B cell (primary cell): ENCODE measurements around the gene ATG13. TPM values are rescaled to one million over a fixed set of nuclear protein-coding genes. Genes with fewer than 3 reads are reported as not detected.

Source experiments
- ATAC-seq: fragments of 200-7000 bp; cut with Tn5 transposase; one replicate; pipeline ENCODE4 v1.10.0; 2021; ENCODE audit warnings: low read depth, mild to moderate bottlenecking, moderate number of reproducible peaks, moderate library complexity
- CTCF ChIA-PET: fragments of 350-600 bp; sonication (Branson Sonifier 250); formaldehyde crosslinking; loops from one replicate; lab custom pipeline; 2021; ENCODE audit warnings: antibody characterized with exemption, inconsistent platforms; lab: Charles Lee
- POLR2A ChIA-PET: fragments of 350-600 bp; sonication (Branson Sonifier 250); formaldehyde crosslinking; loops from one replicate; lab custom pipeline; 2021; ENCODE audit warnings: antibody characterized with exemption; lab: Charles Lee
- DNase-seq: peaks from one replicate; pipeline ENCODE4 v3.0.0; 2013
- H2AFZ ChIP-seq: 2 replicates; pipeline ENCODE4 v1.6.1; 2012; ENCODE audit warnings: mild to moderate bottlenecking, low read depth, low read length; ENCODE audit not compliant: insufficient read depth, poor library complexity, severe bottlenecking
- H3K27ac ChIP-seq, 2 donors: 1 replicate in 1 of 2; 2 replicates in 1 of 2; pipeline ENCODE4 v1.5.1; 2012 to 2013; ENCODE audit warnings: low read length in 2 of 2, mild to moderate bottlenecking in 2 of 2, moderate library complexity in 1 of 2
- H3K27me3 ChIP-seq, 4 experiments: fragments of 200-600 bp in 1 of 4; sonication (generic) in 1 of 4; replicated peaks in 1 of 4; 1 replicate in 2 of 4; 2 replicates in 2 of 4; pipeline versions ENCODE4 v1.6.1 to v1.7.0; 2013 to 2016; ENCODE audit warnings: low read length in 3 of 4, mild to moderate bottlenecking in 2 of 4, mixed read lengths in 1 of 4, moderate library complexity in 1 of 4; ENCODE audit not compliant: insufficient read depth in 4 of 4, control insufficient read depth in 3 of 4; ENCODE audit errors: control extremely low read depth in 1 of 4
- H3K36me3 ChIP-seq, 2 experiments: replicated peaks in 1 of 2; 1 replicate in 1 of 2; 2 replicates in 1 of 2; pipeline versions ENCODE4 v1.6.1 to v1.7.1; 2013; ENCODE audit warnings: low read length in 1 of 2; ENCODE audit not compliant: insufficient read depth in 2 of 2, control insufficient read depth in 1 of 2; ENCODE audit errors: control extremely low read depth in 1 of 2, extremely low read depth in 1 of 2
- H3K4me1 ChIP-seq, 2 donors: fragments of 200-600 bp in 1 of 2; sonication (generic) in 1 of 2; 1 replicate in 1 of 2; 2 replicates in 1 of 2; pipeline versions ENCODE4 v1.5.1 to v1.6.1; 2013 to 2017; ENCODE audit warnings: low read length in 2 of 2; ENCODE audit not compliant: control insufficient read depth in 2 of 2, insufficient read depth in 2 of 2
- H3K4me2 ChIP-seq: replicated peaks from 2 replicates; pipeline ENCODE3; 2012; ENCODE audit warnings: mild to moderate bottlenecking, low read depth, low read length; ENCODE audit not compliant: poor library complexity, severe bottlenecking
- H3K4me3 ChIP-seq, 5 experiments: fragments of 200-600 bp in 1 of 5; sonication (generic) in 1 of 5; 1 replicate in 3 of 5; 2 replicates in 2 of 5; pipeline versions ENCODE4 v1.5.1 to v1.7.0; 2011 to 2016; ENCODE audit warnings: low read length in 4 of 5, mild to moderate bottlenecking in 4 of 5, low read depth in 2 of 5, control low read depth in 1 of 5, moderate library complexity in 1 of 5; ENCODE audit not compliant: insufficient read depth in 1 of 5; ENCODE audit errors: control extremely low read depth in 1 of 5, extremely low read depth in 1 of 5
- H3K79me2 ChIP-seq: fragments of 200-600 bp; sonication (generic); one replicate; pipeline ENCODE4 v1.6.0; 2016; ENCODE audit warnings: low read length; ENCODE audit not compliant: control insufficient read depth, insufficient read depth
- H3K9ac ChIP-seq: fragments of 200-600 bp; sonication (generic); 2 replicates; pipeline ENCODE4 v1.6.1; 2017; ENCODE audit warnings: mild to moderate bottlenecking, low read length, moderate library complexity
- H3K9me3 ChIP-seq, 3 donors: one replicate each; pipeline versions ENCODE4 v1.6.1 to v1.7.1; 2013; ENCODE audit warnings: low read length in 2 of 3; ENCODE audit not compliant: control insufficient read depth in 2 of 3, insufficient read depth in 1 of 3; ENCODE audit errors: control extremely low read depth in 1 of 3
- H4K20me1 ChIP-seq: 2 replicates; pipeline ENCODE4 v1.6.0; 2012; ENCODE audit warnings: mild to moderate bottlenecking, low read length; ENCODE audit not compliant: insufficient read depth, control insufficient read depth, poor library complexity, severe bottlenecking
- H3K27ac Mint-ChIP-seq: one replicate; pipeline ENCODE4 v1.8.0; 2021; ENCODE audit warnings: mixed read lengths
- H3K27me3 Mint-ChIP-seq: one replicate; pipeline ENCODE4 v1.8.0; 2021; ENCODE audit warnings: mixed read lengths
- H3K4me1 Mint-ChIP-seq: one replicate; pipeline ENCODE4 v1.8.0; 2021; ENCODE audit warnings: mixed read lengths
- H3K4me3 Mint-ChIP-seq: one replicate; pipeline ENCODE4 v1.8.0; 2021; ENCODE audit warnings: mixed read lengths
- H3K9me3 Mint-ChIP-seq: one replicate; pipeline ENCODE4 v1.8.0; 2022; ENCODE audit warnings: mixed read lengths; ENCODE audit not compliant: insufficient read depth
- EZH2 ChIP-seq: IDR thresholded peaks from 2 replicates; pipeline ENCODE4 v1.6.1; 2012; ENCODE audit warnings: borderline replicate concordance, low read depth, mild to moderate bottlenecking, moderate library complexity, low read length; ENCODE audit not compliant: insufficient read depth, poor library complexity, severe bottlenecking
- WGBS: methylation state at CpG from one replicate; pipeline ENCODE4 v1.1.5; 2013; ENCODE audit warnings: missing lambda C conversion rate; ENCODE audit not compliant: insufficient coverage; 5-methylcytosine and 5-hydroxymethylcytosine counted together
- intact Hi-C: fragments of 100-400 bp; cut with micrococcal nuclease; formaldehyde crosslinking; loops from one replicate; pipeline ENCODE4 v1.10.0; 2022
- polyA plus RNA-seq: library from polyadenylated mRNA; depleted of rRNA; stranded (reverse); fragments of >200 nt; gene quantifications from 2 replicates; pipeline ENCODE4 v1.2.3, GENCODE V29; 2012
- total RNA-seq, 2 donors: library from RNA; stranded (reverse); fragments of 120-200 nt in 1 of 2; gene quantifications; 1 replicate in 1 of 2; 2 replicates in 1 of 2; pipeline versions ENCODE4 v1.2.3 to v1.2.4, GENCODE V29; 2013 to 2022
- TF ChIP-seq, protein P1 (sequence below): fragments of 200-600 bp; IDR thresholded peaks from one replicate; pipeline ENCODE4 v1.8.0; 2022; ENCODE audit warnings: antibody characterized with exemption, mild to moderate bottlenecking

Gene ATG13
- total and polyA plus RNA-seq, 2 donors (not counting 1 experiment from before 2014, with no cell fraction given) = 48.5 to 88.8 TPM

DNA sequence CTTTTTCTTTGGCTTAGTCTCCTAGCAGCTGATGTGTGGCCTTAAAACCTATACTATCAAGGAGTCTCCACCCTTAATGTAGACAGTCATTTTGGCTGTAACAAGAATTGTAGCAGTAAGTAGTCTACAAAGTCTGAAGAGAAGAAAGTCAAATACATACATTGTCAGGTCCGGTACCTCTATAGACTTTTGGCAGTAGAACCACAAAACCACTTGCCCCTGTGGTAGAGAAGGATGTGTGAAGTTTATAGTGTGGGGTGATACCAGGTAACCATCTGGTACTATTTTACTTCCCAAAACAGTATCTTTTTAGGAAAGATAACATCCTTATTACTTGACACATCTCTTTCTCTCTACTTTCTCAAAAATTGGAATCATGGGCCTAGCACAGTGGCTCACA, 15.1 kb downstream of the ATG13 start:
- no CpG with 5 or more reads among the region's 1 CpG for whole genome bisulfite sequencing
- peaks cover 3% of the 10 kb centered on the region for H3K4me1 Mint-ChIP-seq
- peaks cover 6 to 28% of the 10 kb centered on the region in 2 experiments for H3K36me3 ChIP-seq
- no peak for DNase-seq
- no peak for TF ChIP-seq EZH2
- TF ChIP-seq, protein P1, sequence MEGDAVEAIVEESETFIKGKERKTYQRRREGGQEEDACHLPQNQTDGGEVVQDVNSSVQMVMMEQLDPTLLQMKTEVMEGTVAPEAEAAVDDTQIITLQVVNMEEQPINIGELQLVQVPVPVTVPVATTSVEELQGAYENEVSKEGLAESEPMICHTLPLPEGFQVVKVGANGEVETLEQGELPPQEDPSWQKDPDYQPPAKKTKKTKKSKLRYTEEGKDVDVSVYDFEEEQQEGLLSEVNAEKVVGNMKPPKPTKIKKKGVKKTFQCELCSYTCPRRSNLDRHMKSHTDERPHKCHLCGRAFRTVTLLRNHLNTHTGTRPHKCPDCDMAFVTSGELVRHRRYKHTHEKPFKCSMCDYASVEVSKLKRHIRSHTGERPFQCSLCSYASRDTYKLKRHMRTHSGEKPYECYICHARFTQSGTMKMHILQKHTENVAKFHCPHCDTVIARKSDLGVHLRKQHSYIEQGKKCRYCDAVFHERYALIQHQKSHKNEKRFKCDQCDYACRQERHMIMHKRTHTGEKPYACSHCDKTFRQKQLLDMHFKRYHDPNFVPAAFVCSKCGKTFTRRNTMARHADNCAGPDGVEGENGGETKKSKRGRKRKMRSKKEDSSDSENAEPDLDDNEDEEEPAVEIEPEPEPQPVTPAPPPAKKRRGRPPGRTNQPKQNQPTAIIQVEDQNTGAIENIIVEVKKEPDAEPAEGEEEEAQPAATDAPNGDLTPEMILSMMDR = no peak
- ChIA-PET CTCF (no interaction called here), POLR2A (no interaction called here)
- H3K79me2 ChIP-seq = peaks cover 62% of the 10 kb centered on the region
- H3K27ac ChIP-seq = no peak overlapping the region
- intact Hi-C loops = no loop called here
- no peaks in the 10 kb centered on the region for H4K20me1 ChIP-seq
- ATAC-seq = no peak
- H2AFZ ChIP-seq = no peak overlapping the region
- H3K9me3 Mint-ChIP-seq = no peaks in the 10 kb centered on the region
- no peak overlapping the region for H3K27ac Mint-ChIP-seq
- no peaks in the 10 kb centered on the region for H3K27me3 Mint-ChIP-seq
- no peak overlapping the region for H3K4me2 ChIP-seq
- H3K9ac ChIP-seq = no peak overlapping the region
- no peak overlapping the region for H3K4me3 ChIP-seq
- no peak overlapping the region for H3K4me3 Mint-ChIP-seq
- H3K27me3 ChIP-seq = no peaks in the 10 kb centered on the region
- H3K9me3 ChIP-seq = no peaks in the 10 kb centered on the region
- H3K4me1 ChIP-seq = no peaks in the 10 kb centered on the region

DNA sequence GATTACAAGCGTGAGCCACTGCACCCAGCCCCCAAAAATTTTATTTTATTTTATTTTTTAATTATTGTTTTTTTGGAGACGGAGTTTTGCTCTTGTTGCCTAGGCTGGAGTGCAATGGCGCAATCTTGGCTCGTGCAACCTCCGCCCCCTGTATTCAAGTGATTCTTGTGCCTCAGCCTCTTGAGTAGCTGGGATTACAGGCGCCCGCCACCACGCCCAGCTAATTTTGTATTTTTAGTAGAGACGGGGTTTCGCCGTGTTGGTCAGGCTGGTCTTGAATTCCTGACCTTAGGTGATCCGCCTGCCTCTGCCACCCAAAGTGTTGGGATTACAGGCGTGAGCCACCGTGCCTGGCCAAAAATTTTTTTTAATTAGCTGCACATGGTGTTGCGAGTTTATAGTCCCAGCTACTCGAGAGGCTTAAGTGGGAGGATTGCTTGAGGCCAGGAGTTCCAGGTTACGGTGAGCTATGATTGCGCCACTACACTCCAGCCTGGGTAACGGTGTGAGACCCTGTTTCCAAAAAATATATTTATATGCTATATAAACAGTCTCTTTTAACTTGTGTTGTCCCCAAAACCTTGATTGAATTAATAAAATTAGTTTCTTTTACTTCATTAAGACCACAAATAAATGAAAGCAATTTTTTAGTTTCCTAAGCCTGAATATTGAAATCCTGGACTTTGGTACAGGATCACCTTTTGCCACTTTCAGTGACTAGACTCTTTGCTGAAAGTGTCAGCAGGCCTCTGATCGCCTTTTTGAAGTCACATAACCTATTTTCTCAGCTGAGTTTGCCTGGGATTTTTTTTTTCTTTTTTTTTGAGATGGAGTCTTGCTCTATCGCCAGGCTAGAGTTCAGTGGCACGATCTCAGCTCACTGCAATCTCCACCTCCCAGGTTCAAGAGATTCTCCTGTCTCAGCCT, 16.2 kb downstream of the ATG13 start:
- intact Hi-C loops = no loop called here

More for the DNA sequence above, 16.2 kb downstream of the ATG13 start:
- H3K4me1 ChIP-seq = no peaks in the 10 kb centered on the region
- H3K9ac ChIP-seq = no peak overlapping the region
- ATAC-seq (no peak), DNase-seq (no peak)
- CTCF ChIA-PET = interaction anchor here (1.5 to 1.6 kb wide), 2 partner anchors 10 to 16 kb away, joined by 4 to 6 read pairs; partner anchors contain the start of gene ATG13
- H3K9me3 ChIP-seq = no peaks in the 10 kb centered on the region
- Mint-ChIP-seq H3K9me3 (no peaks in the 10 kb centered on the region), H3K27ac (no peak overlapping the region), H3K4me3 (no peak overlapping the region), H3K27me3 (no peaks in the 10 kb centered on the region), H3K4me1 (peaks cover 3% of the 10 kb centered on the region)
- no peak overlapping the region for H3K4me2 ChIP-seq
- peaks cover 56% of the 10 kb centered on the region for H3K79me2 ChIP-seq
- no peaks in the 10 kb centered on the region for H4K20me1 ChIP-seq
- H3K4me3 ChIP-seq = no peak overlapping the region
- H3K36me3 ChIP-seq = peaks cover 6 to 32% of the 10 kb centered on the region in 2 experiments
- no peak for TF ChIP-seq EZH2
- TF ChIP-seq, protein P1 = no peak
- no peak overlapping the region for H3K27ac ChIP-seq
- 97% methylated on average over 15 of the region's 22 CpGs for WGBS
- no peak overlapping the region for H2AFZ ChIP-seq
- POLR2A ChIA-PET = no interaction called here
- H3K27me3 ChIP-seq = no peaks in the 10 kb centered on the region
